ENCODE measurements around the gene SYTL4.

SYTL4 gene

GRCh38 chrX:100654261-100654660, 77.7 kb downstream of the SYTL4 start:
- in situ Hi-C loops (cut with MboI; ENCODE audit: low pct_unique_long_range_greater_than_20kb, low sequenced_read_pairs, unreplicated experiment), result no loop called here
- no peak for DNase-seq (ENCODE audit: low spot score)
- TF ChIP-seq CTCF (IDR thresholded peaks at IDR 0.05; ENCODE audit: extremely low read depth, insufficient read depth, missing control alignments), result peak; percentile 30

GRCh38 chrX:100652266-100652665, 79.7 kb downstream of the SYTL4 start:
- in situ Hi-C loops (cut with MboI; ENCODE audit: low pct_unique_long_range_greater_than_20kb, low sequenced_read_pairs, unreplicated experiment), result no loop called here
- no peak for DNase-seq (ENCODE audit: low spot score)
- TF ChIP-seq CTCF (IDR thresholded peaks at IDR 0.05; ENCODE audit: extremely low read depth, insufficient read depth, missing control alignments), result no peak

- DNase-seq (ENCODE audit: low spot score), result no peak
- TF ChIP-seq CTCF (IDR thresholded peaks at IDR 0.05; ENCODE audit: extremely low read depth, insufficient read depth, missing control alignments), result no peak
- in situ Hi-C loops (cut with MboI; ENCODE audit: low pct_unique_long_range_greater_than_20kb, low sequenced_read_pairs, unreplicated experiment), result no loop called here
Observed at GRCh38 chrX:100650841-100651240, 81.1 kb downstream of the SYTL4 start.

GRCh38 chrX:100649550-100650356, 82.2 kb downstream of the SYTL4 start:
- TF ChIP-seq CTCF (IDR thresholded peaks at IDR 0.05; ENCODE audit: extremely low read depth, insufficient read depth, missing control alignments), result no peak

GRCh38 chrX:100648458-100649417, 83.2 kb downstream of the SYTL4 start:
- in situ Hi-C loops (cut with MboI; ENCODE audit: low pct_unique_long_range_greater_than_20kb, low sequenced_read_pairs, unreplicated experiment), result no loop called here
- no peak for DNase-seq (ENCODE audit: low spot score)
- no peak for TF ChIP-seq CTCF (IDR thresholded peaks at IDR 0.05; ENCODE audit: extremely low read depth, insufficient read depth, missing control alignments)

More at GRCh38 chrX:100649550-100650356, 82.2 kb downstream of the SYTL4 start:
- in situ Hi-C loops (cut with MboI; ENCODE audit: low pct_unique_long_range_greater_than_20kb, low sequenced_read_pairs, unreplicated experiment), result no loop called here
- DNase-seq (ENCODE audit: low spot score), result no peak

GRCh38 chrX:100647739-100648138, 84.2 kb downstream of the SYTL4 start:
- DNase-seq (ENCODE audit: low spot score), result no peak
- TF ChIP-seq CTCF (IDR thresholded peaks at IDR 0.05; ENCODE audit: extremely low read depth, insufficient read depth, missing control alignments), result no peak
- in situ Hi-C loops (cut with MboI; ENCODE audit: low pct_unique_long_range_greater_than_20kb, low sequenced_read_pairs, unreplicated experiment), result no loop called here

All from GM13977 (cell line).